GM12864 (cell line): ENCODE results near the gene SCGB2B2.
"Not testable (repeated sequence)": the region's sequence is repeated elsewhere in the genome, so short reads cannot be mapped to it uniquely, and the experiment has no call there.

Source experiments
- DNase-seq: peaks from one replicate; pipeline ENCODE4 v3.0.0-alpha.2; 2011; ENCODE audit warnings: low read depth
- H3K4me3 ChIP-seq: 2 replicates; pipeline ENCODE4 v1.5.1; 2011; ENCODE audit warnings: mild to moderate bottlenecking, low read depth, low read length, control low read depth
- TF ChIP-seq, protein P1 (sequence below): IDR thresholded peaks from 2 replicates; pipeline ENCODE4 v1.5.1; 2011; ENCODE audit warnings: low read depth, mild to moderate bottlenecking, moderate library complexity, low read length, control low read depth, inconsistent platforms; ENCODE audit errors: missing control alignments

SCGB2B2 gene

DNA sequence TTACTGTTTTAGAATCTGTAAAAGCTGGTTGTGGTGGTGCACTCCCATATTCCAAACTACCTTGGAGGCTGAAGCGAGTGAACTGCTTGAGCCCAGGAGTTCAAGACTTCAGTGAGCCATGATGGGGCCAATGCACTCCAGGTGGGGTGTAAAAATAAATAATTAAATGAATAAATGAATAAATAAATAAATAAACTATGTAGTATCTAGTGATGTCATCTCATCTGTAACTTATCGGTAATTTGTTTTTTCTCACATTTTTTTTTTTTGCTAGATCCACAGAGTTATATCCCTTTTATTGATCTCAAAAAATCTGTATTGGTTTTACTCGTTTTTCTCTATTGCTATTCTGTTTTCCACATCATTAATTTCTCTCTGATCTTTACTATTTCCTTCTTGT is 5.0 kb downstream of the SCGB2B2 start:
- DNase-seq, result no peak
- no peak overlapping the region for H3K4me3 ChIP-seq
- TF ChIP-seq, protein P1, sequence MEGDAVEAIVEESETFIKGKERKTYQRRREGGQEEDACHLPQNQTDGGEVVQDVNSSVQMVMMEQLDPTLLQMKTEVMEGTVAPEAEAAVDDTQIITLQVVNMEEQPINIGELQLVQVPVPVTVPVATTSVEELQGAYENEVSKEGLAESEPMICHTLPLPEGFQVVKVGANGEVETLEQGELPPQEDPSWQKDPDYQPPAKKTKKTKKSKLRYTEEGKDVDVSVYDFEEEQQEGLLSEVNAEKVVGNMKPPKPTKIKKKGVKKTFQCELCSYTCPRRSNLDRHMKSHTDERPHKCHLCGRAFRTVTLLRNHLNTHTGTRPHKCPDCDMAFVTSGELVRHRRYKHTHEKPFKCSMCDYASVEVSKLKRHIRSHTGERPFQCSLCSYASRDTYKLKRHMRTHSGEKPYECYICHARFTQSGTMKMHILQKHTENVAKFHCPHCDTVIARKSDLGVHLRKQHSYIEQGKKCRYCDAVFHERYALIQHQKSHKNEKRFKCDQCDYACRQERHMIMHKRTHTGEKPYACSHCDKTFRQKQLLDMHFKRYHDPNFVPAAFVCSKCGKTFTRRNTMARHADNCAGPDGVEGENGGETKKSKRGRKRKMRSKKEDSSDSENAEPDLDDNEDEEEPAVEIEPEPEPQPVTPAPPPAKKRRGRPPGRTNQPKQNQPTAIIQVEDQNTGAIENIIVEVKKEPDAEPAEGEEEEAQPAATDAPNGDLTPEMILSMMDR, result no peak

DNA sequence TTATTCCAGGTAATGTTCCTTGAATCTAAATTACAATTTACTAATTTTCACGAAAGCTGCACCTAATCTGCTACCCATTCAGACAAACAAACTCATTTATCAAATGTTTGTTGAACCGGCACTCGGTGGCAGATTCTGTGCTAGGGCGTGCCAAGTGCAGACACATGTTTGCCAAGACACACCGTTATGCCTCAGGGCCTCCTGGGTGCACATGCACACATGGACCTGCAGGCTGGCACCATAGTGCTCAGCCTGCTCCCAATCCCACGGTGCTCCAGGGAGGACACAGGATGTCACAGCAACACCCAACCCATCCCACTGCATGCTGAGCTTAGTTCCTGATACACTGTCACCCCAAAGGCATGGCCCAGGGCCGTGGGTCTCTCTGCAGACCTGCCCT is 7.7 kb downstream of the SCGB2B2 start:
- H3K4me3 ChIP-seq, result no peak overlapping the region
- DNase-seq, result no peak
- TF ChIP-seq, protein P1, result no peak

DNA sequence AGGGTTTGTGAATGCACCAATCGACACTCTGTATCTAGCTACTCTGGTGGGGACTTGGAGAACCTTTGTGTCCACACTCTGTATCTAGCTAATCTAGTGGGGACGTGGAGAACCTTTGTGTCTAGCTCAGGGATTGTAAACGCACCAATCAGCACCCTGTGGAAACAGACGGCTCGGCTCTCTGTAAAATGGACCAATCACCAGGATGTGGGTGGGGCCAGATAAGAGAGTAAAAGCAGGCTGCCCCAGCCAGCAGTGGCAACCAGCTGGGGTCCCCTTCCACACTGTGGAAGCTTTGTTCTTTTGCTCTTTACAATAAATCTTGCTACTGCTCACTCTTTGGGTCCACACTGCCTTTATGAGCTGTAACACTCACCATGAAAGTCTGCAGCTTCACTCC is 8.3 kb downstream of the SCGB2B2 start:
- not testable (repeated sequence) for DNase-seq, H3K4me3 ChIP-seq

DNA sequence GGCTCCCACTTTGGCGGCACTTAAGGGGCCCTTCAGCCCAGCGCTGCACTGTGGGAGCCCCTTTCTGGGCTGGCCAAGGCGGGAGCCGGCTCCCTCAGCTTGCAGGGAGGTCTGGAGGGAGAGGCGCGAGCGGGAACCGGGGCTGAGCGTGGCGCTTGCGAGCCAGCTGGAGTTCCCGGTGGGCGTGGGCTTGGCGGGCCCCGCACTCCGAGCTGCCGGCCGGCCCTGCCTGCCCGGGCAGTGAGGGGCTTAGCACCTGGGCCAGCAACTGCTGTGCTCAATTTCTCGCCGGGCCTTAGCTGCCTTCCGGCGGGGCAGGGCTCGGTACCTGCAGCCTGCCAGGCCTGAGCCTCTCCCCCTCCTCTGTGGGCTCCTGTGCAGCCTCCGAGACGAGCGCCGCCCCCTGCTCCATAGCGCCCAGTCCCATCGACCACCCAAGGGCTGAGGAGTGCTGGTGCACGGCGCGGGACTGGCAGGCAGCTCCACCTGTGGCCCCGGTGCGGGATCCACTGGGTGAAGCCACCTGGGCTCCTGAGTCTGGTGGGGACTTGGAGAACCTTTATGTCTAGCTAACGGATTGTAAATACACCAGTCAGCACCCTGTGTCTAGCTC is 8.8 kb downstream of the SCGB2B2 start:
- not testable (repeated sequence) for DNase-seq, H3K4me3 ChIP-seq

DNA sequence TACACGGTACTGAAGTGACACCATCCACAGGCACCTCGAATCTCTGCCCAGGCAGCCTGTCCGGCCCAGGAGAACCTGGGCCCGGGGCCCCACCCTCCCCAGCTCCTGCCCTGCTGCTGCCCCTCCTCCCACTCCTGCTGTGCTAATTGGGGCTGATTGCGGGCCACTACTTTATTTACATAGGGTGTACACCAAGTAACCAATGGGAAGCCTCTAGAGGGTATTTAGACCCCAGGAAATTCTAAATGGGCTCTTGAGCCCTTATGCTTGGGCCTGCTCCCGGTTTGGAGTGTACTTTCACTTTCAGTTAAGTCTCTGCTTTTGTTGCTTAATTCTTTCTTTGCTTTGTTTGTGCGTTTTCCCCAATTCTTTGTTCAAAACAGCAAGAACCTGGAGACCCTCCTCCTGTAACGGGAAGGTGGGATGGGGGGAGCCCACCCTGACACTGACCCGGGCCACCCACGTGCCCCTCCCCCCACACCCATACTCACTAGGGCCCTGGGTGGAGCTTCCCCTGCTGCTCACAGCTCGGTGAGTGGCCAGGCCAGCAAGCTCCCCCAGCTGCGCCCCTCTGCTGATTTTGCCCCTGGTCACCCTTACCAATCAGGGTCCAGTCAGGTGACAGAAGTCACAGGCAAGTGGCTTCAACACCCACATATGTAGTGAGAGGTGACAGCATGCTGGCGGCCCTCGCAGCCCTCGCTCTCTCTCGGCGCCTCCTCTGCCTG is 9.4 kb downstream of the SCGB2B2 start:
- DNase-seq, result no peak
- H3K4me3 ChIP-seq, result no peak overlapping the region
- TF ChIP-seq, protein P1, result no peak

DNA sequence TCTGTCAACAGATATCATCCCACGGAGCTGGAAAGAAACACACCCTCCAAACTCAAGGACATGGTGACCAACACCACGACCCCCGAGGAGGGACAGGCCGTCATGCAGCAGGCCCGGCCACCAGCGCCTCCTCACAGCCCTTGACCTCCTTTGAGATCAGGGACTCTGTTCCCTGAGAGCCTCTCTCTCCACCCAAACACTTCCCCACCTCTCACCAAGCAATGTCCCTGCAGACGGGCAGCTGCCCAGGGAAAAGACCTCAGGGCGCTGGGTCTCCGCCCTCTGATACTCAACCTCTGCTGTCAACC is 10.0 kb downstream of the SCGB2B2 start:
- no peak for DNase-seq
- TF ChIP-seq, protein P1, result no peak
- no peak overlapping the region for H3K4me3 ChIP-seq

DNA sequence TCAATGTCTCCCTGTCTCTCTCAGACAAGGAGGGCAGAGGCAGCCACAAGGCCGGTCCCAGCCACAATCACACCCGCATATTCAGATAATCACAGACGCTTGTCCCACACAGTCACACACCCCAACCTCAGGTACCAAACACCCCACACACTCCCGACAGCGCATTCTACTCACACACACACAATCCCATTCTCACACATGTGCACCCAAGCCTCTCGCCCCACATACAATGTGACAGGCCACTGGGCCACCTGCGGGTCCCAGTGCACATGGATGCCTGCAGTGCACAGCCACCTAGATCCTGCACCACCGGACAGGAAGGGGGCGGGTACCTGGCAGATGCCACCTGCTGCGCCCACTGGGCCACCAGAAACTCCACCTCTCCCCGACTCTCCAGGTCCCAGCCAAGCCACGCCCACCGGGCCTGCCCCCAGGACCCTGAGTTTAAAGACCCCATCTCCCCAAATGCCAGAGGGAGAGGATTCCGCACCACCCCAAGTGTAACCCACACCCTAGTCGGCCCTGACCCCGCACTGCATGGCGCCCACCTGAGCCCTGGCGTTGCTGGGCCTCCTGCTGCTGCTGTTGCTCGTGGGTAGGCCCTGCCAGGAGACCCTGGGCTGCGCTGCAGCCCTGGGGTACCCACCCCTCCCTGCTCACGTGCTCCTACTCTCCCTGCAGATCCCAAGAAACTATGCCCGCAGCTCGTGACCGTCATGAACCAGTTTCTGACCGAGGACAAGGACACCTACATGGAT is 10.6 kb downstream of the SCGB2B2 start:
- no peak overlapping the region for H3K4me3 ChIP-seq
- TF ChIP-seq, protein P1, result no peak
- DNase-seq, result no peak

DNA sequence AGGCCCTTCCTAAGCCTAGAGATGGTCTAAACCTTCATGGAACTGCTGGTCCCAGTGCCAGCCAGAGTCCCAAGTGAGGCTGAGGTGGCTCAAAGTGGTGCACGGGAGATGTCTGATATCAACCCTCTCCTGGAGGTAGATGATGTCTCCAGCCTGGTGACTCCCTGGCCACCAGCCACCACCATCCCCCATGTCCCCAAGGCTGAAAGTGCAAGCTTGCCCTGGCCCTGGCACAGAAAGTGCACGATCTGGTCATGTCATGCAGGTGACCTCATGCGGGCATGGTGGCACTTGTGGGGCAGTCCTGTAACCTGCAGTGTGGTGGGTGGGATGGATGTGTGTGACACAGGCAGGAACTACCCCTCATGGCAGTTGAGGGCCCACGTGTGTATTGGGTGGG is 11.7 kb downstream of the SCGB2B2 start:
- H3K4me3 ChIP-seq, DNase-seq: not testable (repeated sequence)
